Ovary (tissue), 9 donors: ENCODE results near the gene DUXB. TPM values are rescaled to one million over a fixed set of nuclear protein-coding genes. Genes with fewer than 3 reads are reported as not detected.
A peak's percentile ranks its signal among the peaks of the same experiment; 100 is the strongest.

Experiments
- DNase-seq, 5 donors: peaks; one replicate each; pipeline ENCODE4 v3.0.0-alpha.2; 2019 to 2020
- H3K27ac ChIP-seq, 2 donors: fragments of 200-600 bp; one replicate each; pipeline versions ENCODE4 v1.5.1 to v1.8.0; 2019 to 2022
- H3K27me3 ChIP-seq: fragments of 200-600 bp; one replicate; pipeline ENCODE4 v1.8.0; 2022
- H3K36me3 ChIP-seq: fragments of 200-600 bp; sonication (generic); one replicate; pipeline ENCODE4 v1.5.1; 2019
- H3K4me1 ChIP-seq: one replicate; pipeline ENCODE4 v1.8.1; 2013; ENCODE audit warnings: mild to moderate bottlenecking, moderate library complexity; ENCODE audit not compliant: insufficient read depth
- H3K4me3 ChIP-seq: fragments of 200-600 bp; sonication (generic); one replicate; pipeline ENCODE4 v1.5.1; 2017
- H3K9me3 ChIP-seq, 2 donors: fragments of 200-600 bp in 1 of 2; sonication (generic) in 1 of 2; one replicate each; pipeline versions ENCODE4 v1.5.1 to v1.8.1; 2013 to 2019; ENCODE audit warnings: mild to moderate bottlenecking in 1 of 2, moderate library complexity in 1 of 2
- EP300 ChIP-seq: sonication (generic); formaldehyde crosslinking; IDR thresholded peaks from one replicate; pipeline ENCODE4 v1.6.1; 2017; ENCODE audit warnings: antibody characterized with exemption
- POLR2A ChIP-seq: fragments of 450-650 bp; IDR thresholded peaks from one replicate; pipeline ENCODE4 v1.6.1; 2017; ENCODE audit warnings: antibody characterized with exemption, mild to moderate bottlenecking, moderate library complexity
- WGBS, 3 donors: extraction: QIAGEN DNeasy Blood & Tissue Kit in 1 of 3; methylation state at CpG; one replicate each; pipeline versions ENCODE4 v1.1.5 to v1.1.7; 2013 to 2017; 5-methylcytosine and 5-hydroxymethylcytosine counted together
- intact Hi-C, 4 donors: fragments of 100-400 bp; cut with DNase I; formaldehyde crosslinking; loops; one replicate each; pipeline versions ENCODE4 v1.11.0 to v1.15.1; 2022 to 2023
- polyA plus RNA-seq, 2 donors: library from polyadenylated mRNA; stranded (reverse); fragments of 200-250 nt in 1 of 2; fragments of 350-450 nt in 1 of 2; fragmentation: Illumina TruSeq in 1 of 2; extraction: RNeasy Lipid Tissue Mini Kit (QIAGEN cat#74804) in 1 of 2; gene quantifications; one replicate each; pipeline ENCODE4 v1.2.3, GENCODE V29; 2013 to 2014
- total RNA-seq, 7 donors: library from RNA; depleted of rRNA in 2 of 7; stranded (reverse); fragments of >200 nt in 2 of 7; fragmentation: NEBNext Ultra II Directional in 3 of 7; extraction: Animal tissue kit (Norgen Biotek cat#: 25700) in 3 of 7; gene quantifications; one replicate each; pipeline versions ENCODE4 v1.1.0 to v1.2.4, GENCODE V29; 2016 to 2023
- TF ChIP-seq, protein P1 (sequence below), 3 donors: fragments of 450-650 bp in 2 of 3; fragments of 200-600 bp in 1 of 3; IDR thresholded peaks; one replicate each; pipeline versions ENCODE4 v1.5.1 to v1.8.0; 2016 to 2022; ENCODE audit warnings: antibody characterized with exemption in 3 of 3, mild to moderate bottlenecking in 1 of 3
- donor health status: DM: no; HTN: no; CAD: no; lungs with moderate emphysema.
- donor health status: DM: no; HTN: no; CAD: no.
- donor health status: Bipolar disorder and iron deficiency.
- donor health status: DM: yes; HTN: yes; CAD: no.
- donor health status: DM: no; HTN: no; CAD: no.
- donor health status: DM: yes; HTN: yes; CAD: no.

The DUXB gene
- total and polyA plus RNA-seq, 9 donors, result 0.07 TPM; not detected in 8

DNA sequence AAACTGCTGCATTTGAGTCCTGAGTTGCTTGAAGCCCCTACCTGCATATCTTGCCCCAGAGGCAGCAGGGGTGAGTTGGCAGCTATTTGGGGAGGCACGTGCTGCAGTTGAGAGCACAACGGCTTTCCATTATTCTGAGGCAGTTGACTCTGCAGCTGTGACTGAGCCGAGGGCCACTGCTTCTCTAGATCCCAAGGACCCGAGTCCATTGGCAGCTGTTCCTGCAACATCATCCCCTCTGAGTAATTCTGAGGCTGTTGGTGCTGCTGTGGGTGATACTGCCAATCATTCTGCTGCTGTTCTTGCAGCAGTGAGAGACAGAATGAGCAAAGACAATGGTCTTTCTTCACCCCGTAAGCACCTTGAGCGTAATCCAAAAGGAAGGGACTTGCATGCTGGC lies 40.9 kb downstream of the DUXB start:
- WGBS, 3 donors, result 88 to 92% (median 91%) methylated on average over 6 of the region's 6 CpGs
- Histone ChIP-seq H3K36me3 (no peaks in the 10 kb centered on the region), H3K9me3 (no peaks in the 10 kb centered on the region), H3K4me1 (no peaks in the 10 kb centered on the region), H3K4me3 (no peak overlapping the region), H3K27ac (no peak overlapping the region), H3K27me3 (no peaks in the 10 kb centered on the region)
- intact Hi-C loops, result loop anchor here in 1 of 4 donors (10.0 kb wide), 1 partner anchor 264 kb away; no protein-coding TSS in a partner anchor
- DNase-seq, result no peak
- TF ChIP-seq POLR2A (no peak), EP300 (no peak)
- TF ChIP-seq, protein P1, sequence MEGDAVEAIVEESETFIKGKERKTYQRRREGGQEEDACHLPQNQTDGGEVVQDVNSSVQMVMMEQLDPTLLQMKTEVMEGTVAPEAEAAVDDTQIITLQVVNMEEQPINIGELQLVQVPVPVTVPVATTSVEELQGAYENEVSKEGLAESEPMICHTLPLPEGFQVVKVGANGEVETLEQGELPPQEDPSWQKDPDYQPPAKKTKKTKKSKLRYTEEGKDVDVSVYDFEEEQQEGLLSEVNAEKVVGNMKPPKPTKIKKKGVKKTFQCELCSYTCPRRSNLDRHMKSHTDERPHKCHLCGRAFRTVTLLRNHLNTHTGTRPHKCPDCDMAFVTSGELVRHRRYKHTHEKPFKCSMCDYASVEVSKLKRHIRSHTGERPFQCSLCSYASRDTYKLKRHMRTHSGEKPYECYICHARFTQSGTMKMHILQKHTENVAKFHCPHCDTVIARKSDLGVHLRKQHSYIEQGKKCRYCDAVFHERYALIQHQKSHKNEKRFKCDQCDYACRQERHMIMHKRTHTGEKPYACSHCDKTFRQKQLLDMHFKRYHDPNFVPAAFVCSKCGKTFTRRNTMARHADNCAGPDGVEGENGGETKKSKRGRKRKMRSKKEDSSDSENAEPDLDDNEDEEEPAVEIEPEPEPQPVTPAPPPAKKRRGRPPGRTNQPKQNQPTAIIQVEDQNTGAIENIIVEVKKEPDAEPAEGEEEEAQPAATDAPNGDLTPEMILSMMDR (IDR thresholded peaks at IDR 0.05), result no peak

DNA sequence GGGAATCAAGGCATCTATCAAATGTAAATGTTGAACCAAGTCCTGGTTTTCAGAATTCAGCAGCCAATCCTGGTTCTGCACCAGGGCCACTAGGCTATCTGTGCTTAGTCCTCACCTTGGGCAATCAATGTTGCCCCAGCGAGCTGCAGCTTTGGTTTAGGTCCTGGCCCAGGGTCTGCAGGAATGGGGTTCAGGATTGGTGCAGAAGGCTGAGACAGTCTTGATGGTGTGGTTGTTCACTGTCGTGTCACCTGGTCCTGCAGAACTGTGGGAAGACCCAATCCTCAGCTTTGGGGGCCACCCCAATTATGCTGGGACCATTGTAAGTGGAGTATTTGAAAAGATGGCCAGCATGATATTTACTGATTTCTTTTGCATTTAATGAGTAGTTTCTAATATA lies 43.1 kb downstream of the DUXB start:
- Histone ChIP-seq H3K9me3 (no peaks in the 10 kb centered on the region), H3K4me3 (no peak overlapping the region), H3K4me1 (no peaks in the 10 kb centered on the region), H3K27ac (no peak overlapping the region), H3K36me3 (no peaks in the 10 kb centered on the region), H3K27me3 (no peaks in the 10 kb centered on the region)
- intact Hi-C loops, result loop anchor here in 1 of 4 donors (10.0 kb wide), 1 partner anchor 87 kb away; no protein-coding TSS in a partner anchor
- no peak for DNase-seq
- TF ChIP-seq POLR2A, result no peak
- TF ChIP-seq EP300, result no peak
- TF ChIP-seq, protein P1 (IDR thresholded peaks at IDR 0.05), result no peak
- 76 to 93% (median 90%) methylated on average over 2 of the region's 2 CpGs for WGBS, 3 donors

DNA sequence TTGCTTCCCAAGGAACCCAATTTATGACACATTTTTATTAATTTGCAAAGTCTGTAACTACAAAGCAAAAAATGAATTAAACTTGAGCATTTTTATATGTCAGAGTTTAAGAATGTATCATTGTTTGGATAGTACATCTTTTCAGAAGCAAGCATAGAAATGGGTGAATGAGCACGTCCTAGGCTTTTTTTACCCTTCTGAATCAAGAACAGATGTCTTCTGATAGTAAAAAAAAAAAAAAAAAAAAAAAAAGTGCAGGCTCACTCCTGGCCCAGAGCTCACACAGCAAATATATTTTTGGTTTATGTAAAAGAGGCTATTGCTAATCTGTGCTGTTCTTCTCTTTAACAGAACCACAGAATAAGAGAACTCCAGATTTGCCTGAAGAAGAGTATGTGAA lies 47.3 kb downstream of the DUXB start:
- Histone ChIP-seq H3K4me1 (peaks cover 6% of the 10 kb centered on the region), H3K36me3 (no peaks in the 10 kb centered on the region), H3K9me3 (no peaks in the 10 kb centered on the region), H3K4me3 (no peak overlapping the region), H3K27me3 (no peaks in the 10 kb centered on the region), H3K27ac (no peak overlapping the region)
- DNase-seq, result no peak
- no peak for TF ChIP-seq POLR2A
- TF ChIP-seq EP300, result no peak
- TF ChIP-seq, protein P1 (IDR thresholded peaks at IDR 0.05), result no peak
- intact Hi-C loops, result loop anchor here in 1 of 4 donors (10.0 kb wide), 1 partner anchor 91 kb away; no protein-coding TSS in a partner anchor
- WGBS, 3 donors, result 63 to 75% (median 66%) methylated on average over 1 of the region's 1 CpG

DNA sequence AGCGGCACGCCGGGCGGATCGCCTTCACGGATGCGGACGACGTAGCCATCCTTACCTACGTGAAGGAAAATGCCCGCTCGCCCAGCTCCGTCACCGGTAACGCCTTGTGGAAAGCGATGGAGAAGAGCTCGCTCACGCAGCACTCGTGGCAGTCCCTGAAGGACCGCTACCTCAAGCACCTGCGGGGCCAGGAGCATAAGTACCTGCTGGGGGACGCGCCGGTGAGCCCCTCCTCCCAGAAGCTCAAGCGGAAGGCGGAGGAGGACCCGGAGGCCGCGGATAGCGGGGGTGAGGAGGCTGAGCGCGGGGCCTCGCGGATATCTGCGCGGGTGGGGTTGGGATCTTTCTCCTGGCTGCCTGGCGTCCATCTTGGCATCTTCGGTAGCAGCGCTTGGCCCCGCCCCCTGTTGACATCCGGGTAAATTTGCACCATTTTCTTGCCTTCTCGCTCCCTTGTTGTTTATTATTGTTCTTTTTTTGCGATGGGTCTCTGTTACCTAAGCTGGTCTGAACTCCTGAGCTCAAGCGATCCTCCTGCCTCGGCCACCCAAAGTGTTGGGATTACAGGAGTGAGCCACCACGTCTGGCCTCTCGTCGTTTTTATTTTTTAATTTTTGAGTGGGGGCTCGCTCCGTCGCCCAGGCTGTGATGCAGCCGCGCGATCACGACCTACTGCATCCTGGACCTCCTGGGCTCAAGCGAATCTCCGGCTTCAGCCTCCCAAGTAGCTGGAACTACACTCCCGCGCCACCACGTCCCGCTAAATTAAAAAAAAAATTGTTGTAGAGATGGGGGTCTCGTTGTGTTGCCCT lies 52.8 kb downstream of the DUXB start:
- no peaks in the 10 kb centered on the region for H3K36me3 ChIP-seq
- intact Hi-C loops, result loop anchor here in 1 of 4 donors (10.0 kb wide), 1 partner anchor 174 kb away; no protein-coding TSS in a partner anchor
- no peaks in the 10 kb centered on the region for H3K27me3 ChIP-seq
- WGBS, 3 donors, result 0% methylated on average over 62 of the region's 62 CpGs
- H3K4me3 ChIP-seq, result peak overlapping the region; percentile 95
- peaks cover 12% of the 10 kb centered on the region for H3K4me1 ChIP-seq
- no peaks in the 10 kb centered on the region for H3K9me3 ChIP-seq
- TF ChIP-seq, protein P1 (IDR thresholded peaks at IDR 0.05), result no peak
- no peak for TF ChIP-seq EP300
- TF ChIP-seq POLR2A, result no peak
- H3K27ac ChIP-seq, result peak overlapping the region; percentile 89 to 94
- peak; percentile 79 to 89 (median 84) for DNase-seq
